ENCODE results near the gene LBH. TPM values are rescaled to one million over a fixed set of nuclear protein-coding genes. Genes with fewer than 3 reads are reported as not detected.

The LBH gene
- polyA plus RNA-seq, 1 experiment, result 145 TPM

DNA sequence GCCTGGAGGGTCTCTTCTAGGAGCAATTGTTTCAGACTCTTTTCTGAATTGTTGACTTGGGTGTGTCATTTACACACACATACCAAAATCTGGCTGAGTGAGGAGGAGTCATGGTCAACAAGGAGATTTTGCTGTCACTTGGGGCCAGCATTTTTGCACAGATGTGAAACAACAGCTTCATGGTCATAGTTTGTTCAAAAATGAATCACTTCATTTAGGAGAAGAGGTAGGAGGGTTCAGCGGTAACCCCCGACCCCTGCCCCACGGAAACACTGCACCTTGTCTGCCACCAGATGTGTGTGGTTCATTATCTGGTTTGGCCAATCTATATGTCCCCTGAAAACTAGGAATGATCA is 42.2 kb downstream of the LBH start:
- no peaks in the 10 kb centered on the region for H3K27me3 ChIP-seq (ENCODE audit: control insufficient read depth, insufficient read depth, low read length)
- TF ChIP-seq, protein P1, sequence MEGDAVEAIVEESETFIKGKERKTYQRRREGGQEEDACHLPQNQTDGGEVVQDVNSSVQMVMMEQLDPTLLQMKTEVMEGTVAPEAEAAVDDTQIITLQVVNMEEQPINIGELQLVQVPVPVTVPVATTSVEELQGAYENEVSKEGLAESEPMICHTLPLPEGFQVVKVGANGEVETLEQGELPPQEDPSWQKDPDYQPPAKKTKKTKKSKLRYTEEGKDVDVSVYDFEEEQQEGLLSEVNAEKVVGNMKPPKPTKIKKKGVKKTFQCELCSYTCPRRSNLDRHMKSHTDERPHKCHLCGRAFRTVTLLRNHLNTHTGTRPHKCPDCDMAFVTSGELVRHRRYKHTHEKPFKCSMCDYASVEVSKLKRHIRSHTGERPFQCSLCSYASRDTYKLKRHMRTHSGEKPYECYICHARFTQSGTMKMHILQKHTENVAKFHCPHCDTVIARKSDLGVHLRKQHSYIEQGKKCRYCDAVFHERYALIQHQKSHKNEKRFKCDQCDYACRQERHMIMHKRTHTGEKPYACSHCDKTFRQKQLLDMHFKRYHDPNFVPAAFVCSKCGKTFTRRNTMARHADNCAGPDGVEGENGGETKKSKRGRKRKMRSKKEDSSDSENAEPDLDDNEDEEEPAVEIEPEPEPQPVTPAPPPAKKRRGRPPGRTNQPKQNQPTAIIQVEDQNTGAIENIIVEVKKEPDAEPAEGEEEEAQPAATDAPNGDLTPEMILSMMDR (IDR thresholded peaks at IDR 0.05; ENCODE audit: insufficient read depth, low read depth, low read length), result no peak
- H3K4me3 ChIP-seq (ENCODE audit: low read depth, low read length), result no peak overlapping the region
- no peak for DNase-seq (ENCODE audit: low read depth)
- ChIA-PET POLR2A (no interaction called here), CTCF (interaction anchor here (0.6 to 2.5 kb wide), 5 partner anchors 15 to 438 kb away, joined by 3 to 9 read pairs (median 4); no protein-coding TSS in a partner anchor)
- H3K36me3 ChIP-seq (ENCODE audit: control insufficient read depth, insufficient read depth, low read length), result no peaks in the 10 kb centered on the region

DNA sequence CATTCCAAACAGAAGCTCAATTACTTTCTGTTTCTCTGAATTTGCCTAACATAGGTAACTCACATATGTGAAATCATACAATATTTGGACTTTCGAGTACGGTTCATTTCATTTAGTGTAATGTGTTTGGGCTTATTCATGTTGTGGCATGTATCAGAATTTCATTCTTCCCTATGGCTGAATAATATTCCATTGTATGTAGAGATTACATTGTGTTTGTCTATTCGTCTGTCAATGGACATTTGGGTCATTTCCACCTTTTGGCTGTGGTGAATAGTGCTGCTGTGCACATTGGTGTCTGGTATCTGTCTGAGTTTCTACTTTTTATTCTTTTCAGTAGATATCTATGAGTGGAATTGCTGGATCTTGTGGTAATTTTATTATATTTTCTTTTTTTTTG is 43.9 kb downstream of the LBH start:
- POLR2A ChIA-PET, result no interaction called here
- H3K36me3 ChIP-seq (ENCODE audit: control insufficient read depth, insufficient read depth, low read length), result no peaks in the 10 kb centered on the region
- CTCF ChIA-PET, result interaction anchor here (0.7 to 1.3 kb wide), 2 partner anchors 9 to 36 kb away, joined by 3 to 4 read pairs; no protein-coding TSS in a partner anchor
- no peak for DNase-seq (ENCODE audit: low read depth)
- H3K4me3 ChIP-seq (ENCODE audit: low read depth, low read length), result no peak overlapping the region
- no peaks in the 10 kb centered on the region for H3K27me3 ChIP-seq (ENCODE audit: control insufficient read depth, insufficient read depth, low read length)
- TF ChIP-seq, protein P1 (IDR thresholded peaks at IDR 0.05; ENCODE audit: insufficient read depth, low read depth, low read length), result no peak

DNA sequence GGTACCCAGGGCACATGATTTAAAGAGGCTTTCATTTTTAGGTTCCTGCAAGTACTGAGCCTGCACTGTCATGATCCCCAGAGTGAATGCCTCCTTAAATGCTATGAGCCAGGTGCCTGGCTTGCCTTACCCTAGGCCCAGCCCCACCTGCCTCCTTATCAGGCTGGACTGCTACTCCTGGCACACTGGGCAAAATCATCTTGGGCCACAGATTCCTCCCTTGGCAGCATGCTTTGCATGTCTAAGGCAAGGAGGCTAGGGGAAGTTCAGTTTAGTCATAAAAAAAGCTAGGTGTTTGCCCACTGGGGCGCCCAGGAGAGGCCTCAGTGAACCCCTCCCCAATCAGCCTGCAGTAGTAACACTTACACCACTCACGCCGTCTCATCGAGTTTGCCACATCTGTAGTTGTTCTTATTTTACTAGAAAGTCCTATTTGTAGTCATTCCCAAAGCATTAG is 45.1 kb downstream of the LBH start:
- Histone ChIP-seq H3K27me3 (ENCODE audit: control insufficient read depth, insufficient read depth, low read length) (no peaks in the 10 kb centered on the region), H3K36me3 (ENCODE audit: control insufficient read depth, insufficient read depth, low read length) (no peaks in the 10 kb centered on the region), H3K4me3 (ENCODE audit: low read depth, low read length) (no peak overlapping the region)
- POLR2A ChIA-PET, result no interaction called here
- TF ChIP-seq, protein P1 (IDR thresholded peaks at IDR 0.05; ENCODE audit: insufficient read depth, low read depth, low read length), result no peak
- no peak for DNase-seq (ENCODE audit: low read depth)
- CTCF ChIA-PET, result interaction anchor here (1.0 to 1.2 kb wide), 2 partner anchors 19 to 37 kb away, joined by 3 to 5 read pairs; no protein-coding TSS in a partner anchor

DNA sequence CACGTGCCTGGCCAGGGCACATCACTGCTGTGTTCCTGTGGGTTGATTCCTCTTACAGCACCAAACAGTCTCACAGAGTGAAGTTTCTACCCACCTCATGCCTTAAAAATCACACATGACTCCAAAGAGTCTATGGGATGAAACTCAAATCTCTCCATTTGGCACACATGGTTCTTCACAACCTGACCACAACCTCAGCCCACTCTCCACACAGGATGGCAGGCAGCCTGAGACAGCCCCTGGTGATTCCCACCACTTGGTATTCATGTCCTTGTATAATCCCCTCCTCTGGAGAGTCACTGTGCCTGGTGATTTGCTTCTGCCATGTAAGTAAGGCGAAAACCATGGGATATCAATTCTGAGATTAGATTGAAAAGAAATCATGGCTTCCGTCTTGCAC is 46.2 kb downstream of the LBH start:
- H3K27me3 ChIP-seq (ENCODE audit: control insufficient read depth, insufficient read depth, low read length), result no peaks in the 10 kb centered on the region
- TF ChIP-seq, protein P1 (IDR thresholded peaks at IDR 0.05; ENCODE audit: insufficient read depth, low read depth, low read length), result no peak
- no peak for DNase-seq (ENCODE audit: low read depth)
- no peak overlapping the region for H3K4me3 ChIP-seq (ENCODE audit: low read depth, low read length)
- H3K36me3 ChIP-seq (ENCODE audit: control insufficient read depth, insufficient read depth, low read length), result no peaks in the 10 kb centered on the region
- POLR2A ChIA-PET, result no interaction called here
- CTCF ChIA-PET, result no interaction called here

DNA sequence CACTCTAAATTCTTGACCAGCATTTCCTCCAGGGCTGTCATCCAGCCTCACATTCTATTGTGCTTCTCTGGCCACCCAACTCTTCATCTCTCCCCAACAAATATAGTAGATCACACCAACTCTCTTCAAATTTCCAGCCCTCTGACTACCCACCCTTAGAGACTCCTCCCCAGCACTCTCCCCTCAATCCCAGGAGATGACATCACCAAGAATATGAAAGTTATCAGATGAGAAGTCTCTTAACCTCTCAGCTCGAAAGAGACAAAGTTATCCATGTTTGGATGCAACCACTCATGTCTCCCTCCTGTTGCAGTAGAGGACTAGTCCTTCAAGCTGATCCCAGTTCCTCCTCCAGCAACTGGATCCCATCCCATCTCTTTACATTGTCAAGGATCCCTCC is 47.1 kb downstream of the LBH start:
- CTCF ChIA-PET, result interaction anchor here (1.0 kb wide), 1 partner anchor 10 kb away, joined by 5 read pairs; no protein-coding TSS in a partner anchor
- no peak overlapping the region for H3K4me3 ChIP-seq (ENCODE audit: low read depth, low read length)
- no peak for DNase-seq (ENCODE audit: low read depth)
- no peaks in the 10 kb centered on the region for H3K36me3 ChIP-seq (ENCODE audit: control insufficient read depth, insufficient read depth, low read length)
- no peaks in the 10 kb centered on the region for H3K27me3 ChIP-seq (ENCODE audit: control insufficient read depth, insufficient read depth, low read length)
- TF ChIP-seq, protein P1 (IDR thresholded peaks at IDR 0.05; ENCODE audit: insufficient read depth, low read depth, low read length), result no peak
- POLR2A ChIA-PET, result no interaction called here

Measured in BJ (cell line).